ENCODE results near the gene MAP3K7.

MAP3K7 gene

GRCh38 chr6:90530882-90531281 is 56.0 kb downstream of the MAP3K7 start:
- DNase-seq (ENCODE audit: low read depth in 2 of 2) = no peak

GRCh38 chr6:90525421-90525820 is 61.5 kb downstream of the MAP3K7 start:
- no peak for DNase-seq (ENCODE audit: low read depth in 2 of 2)

DNA sequence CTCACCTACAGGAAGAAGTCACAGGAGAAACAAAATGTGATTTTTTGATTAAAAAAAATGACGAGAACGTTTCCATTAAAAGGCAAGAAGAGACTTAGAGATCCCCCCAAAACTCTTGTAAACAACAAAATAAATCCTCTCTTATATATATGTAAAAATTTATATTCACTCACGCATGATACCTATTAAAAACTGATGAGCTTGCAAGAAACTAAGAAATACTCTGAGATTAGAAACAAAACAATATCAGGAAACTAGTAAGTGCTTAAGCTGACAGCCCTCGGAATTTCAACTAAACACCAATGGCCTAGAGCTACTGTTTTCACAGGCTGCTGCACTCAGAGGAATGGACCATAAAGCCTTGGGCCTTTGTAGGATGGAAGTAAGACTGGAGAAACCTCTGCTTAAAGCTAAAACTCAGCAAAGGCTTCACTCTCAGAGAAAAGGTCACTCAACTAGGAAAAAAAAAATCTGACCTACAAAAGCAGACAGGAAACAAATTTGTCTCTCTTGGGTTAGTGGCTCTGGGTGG is 63.0 kb downstream of the MAP3K7 start:
- DNase-seq (ENCODE audit: low read depth in 2 of 2) = no peak

- no peak for DNase-seq (ENCODE audit: low read depth in 2 of 2)
Measured at GRCh38 chr6:90521955-90522354, 64.9 kb downstream of the MAP3K7 start.

DNA sequence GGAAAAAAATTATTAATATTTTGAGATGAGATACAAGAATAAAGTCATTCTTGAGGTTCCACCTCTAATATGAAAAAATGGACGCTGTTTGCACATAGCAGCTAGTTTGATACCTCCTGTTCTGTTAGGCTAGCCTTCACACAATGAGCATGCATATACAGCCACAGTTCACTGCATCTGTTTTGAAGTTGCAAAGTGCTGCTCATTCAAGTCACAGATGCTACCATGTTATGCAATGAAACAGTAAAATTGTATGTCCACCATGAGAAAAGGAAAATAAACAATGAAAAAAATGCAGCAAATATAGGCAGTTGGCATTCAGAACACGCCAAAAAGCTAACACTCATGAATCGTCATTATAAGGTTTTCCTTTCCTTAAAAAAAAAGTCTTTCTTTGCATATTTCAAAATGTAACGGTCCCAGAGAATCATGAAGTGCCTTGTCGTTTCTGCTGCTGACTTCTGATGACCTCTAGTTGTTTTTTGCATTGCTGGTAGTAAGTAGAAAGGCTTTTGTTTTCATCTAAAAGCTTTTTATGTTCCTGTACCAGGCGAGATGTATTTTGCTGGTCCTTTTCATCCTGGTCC is 70.7 kb downstream of the MAP3K7 start:
- no peak for DNase-seq (ENCODE audit: low read depth in 2 of 2)

DNA sequence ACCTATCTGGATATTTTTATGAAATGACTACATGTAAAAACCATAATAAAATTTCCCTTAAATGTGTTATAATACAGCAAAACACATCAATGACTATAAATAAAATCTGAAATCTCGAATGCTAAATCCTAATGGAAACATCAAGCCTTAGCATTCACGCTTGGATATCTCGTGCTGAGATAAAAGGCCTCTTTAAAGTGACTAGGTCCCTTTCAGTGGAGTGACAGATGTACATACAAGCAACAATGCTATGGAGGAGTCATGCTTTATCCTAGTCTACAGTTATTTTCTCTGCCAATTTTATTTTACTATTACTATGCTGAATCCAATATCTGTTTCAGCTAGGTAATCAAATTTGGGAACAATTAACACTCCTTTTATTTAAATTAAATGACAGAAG is 72.4 kb downstream of the MAP3K7 start:
- no peak for DNase-seq (ENCODE audit: low read depth in 2 of 2)

GRCh38 chr6:90508753-90509152 is 78.1 kb downstream of the MAP3K7 start:
- no peak for DNase-seq (ENCODE audit: low read depth in 2 of 2)

DNA sequence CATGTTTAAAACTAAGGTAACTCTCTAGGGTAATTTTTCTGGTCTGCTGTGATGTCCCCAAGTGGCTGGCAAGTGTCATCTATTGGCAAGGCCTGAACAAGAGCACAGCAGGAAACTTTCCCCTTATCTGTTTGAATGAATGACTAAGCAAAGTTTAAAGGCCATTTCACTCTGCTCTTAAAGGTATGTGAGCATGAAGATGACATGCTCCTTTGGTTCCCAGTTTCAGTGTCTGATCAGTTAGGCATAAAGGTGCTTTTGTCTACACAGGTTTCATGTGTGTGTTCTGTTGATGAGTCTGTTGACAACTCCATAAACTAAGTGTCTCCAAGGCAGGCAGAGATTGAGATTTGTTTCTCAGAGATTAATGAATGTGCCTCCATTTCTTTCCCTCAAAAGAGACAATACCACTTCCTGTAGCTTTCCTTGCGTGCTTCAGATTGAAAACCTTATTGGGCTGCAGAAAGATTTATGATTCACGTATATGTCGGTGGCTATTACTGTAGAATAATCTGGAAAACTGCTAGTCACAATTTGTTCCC is 83.9 kb downstream of the MAP3K7 start:
- DNase-seq (ENCODE audit: low read depth in 2 of 2) = no peak

- no peak for DNase-seq (ENCODE audit: low read depth in 2 of 2)
Measured at GRCh38 chr6:90502381-90502780, 84.5 kb downstream of the MAP3K7 start.

DNA sequence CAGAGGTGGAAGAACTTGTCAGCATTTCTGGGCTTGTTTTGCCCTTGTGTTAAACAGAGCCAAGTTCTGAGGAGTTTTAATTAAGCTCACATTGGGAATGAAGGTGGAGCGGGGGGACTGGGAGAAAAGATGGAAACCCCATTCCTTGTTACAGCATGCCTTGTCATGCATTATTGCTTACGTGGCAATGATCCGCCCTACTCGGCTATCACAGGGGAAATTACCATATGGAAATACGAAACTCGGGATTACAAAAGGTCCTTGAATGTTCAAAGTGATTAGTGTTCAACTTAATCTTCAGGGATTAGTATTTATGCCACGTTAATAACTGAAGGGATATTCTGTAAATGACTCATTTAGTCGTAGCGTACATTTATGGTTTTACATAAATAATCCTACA is 86.4 kb downstream of the MAP3K7 start:
- DNase-seq (ENCODE audit: low read depth in 2 of 2) = no peak

DNA sequence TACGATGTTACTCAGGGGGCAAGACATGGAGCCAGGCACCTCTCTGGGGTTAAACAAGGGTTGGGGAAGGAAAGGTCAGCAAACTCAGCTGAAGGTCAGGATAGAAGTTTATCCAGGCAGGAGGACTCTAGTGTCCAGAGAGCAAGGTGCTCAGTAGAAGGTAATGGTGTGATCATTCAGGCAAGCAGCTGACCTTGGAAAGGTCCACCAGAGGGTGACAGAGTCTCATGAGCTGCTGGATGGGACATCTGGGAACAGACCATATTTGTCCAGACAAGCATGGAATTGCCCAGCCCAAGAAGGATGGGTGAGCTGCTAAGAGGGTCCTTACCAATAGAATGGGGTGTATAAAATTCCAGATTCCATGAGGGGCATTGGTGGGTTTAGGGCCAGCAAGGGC is 89.5 kb downstream of the MAP3K7 start:
- no peak for DNase-seq (ENCODE audit: low read depth in 2 of 2)

- no peak for DNase-seq (ENCODE audit: low read depth in 2 of 2)
Measured at GRCh38 chr6:90496258-90497016, 90.4 kb downstream of the MAP3K7 start.

- DNase-seq (ENCODE audit: low read depth in 2 of 2) = no peak
Measured at GRCh38 chr6:90495216-90495817, 91.6 kb downstream of the MAP3K7 start.

- DNase-seq (ENCODE audit: low read depth in 2 of 2) = no peak
Measured at GRCh38 chr6:90494067-90494780, 92.6 kb downstream of the MAP3K7 start.

DNA sequence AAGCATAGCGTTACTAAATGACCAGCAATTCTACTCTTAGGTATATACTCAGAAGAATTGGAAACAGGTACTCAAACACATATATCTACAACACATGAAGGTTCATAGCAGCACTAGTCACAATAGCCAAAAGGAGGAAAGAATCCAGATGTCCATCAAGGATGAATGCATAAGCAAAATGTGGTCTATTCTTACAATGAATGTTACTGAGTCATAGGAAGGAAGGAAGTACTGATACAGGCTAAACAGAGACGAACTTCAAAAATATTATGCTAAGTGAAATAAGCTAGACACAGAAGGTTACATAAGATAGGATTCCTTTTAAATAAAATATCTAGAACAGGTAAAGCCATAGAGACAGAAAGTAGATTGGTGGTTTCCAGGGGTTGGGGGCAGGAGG is 93.5 kb downstream of the MAP3K7 start:
- DNase-seq (ENCODE audit: low read depth in 2 of 2) = no peak

DNA sequence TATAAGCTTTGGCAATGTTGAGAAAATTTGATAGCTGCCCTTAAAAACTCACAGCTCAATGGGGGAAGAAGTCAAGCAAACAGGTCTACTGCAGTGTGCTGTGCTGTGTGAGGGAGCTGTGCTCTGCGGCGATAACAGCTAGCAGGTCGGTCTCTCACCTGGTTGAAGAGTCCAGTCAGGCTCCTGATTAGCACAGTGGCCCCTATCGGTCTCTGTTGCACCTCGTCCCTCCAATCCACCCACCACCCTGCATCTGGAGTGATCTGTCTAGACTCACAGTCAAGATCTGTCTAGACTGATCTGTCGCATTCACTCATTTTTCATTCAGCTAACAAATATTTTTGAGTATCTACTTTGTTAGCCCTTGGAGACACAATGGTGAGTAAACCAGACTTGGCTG is 94.1 kb downstream of the MAP3K7 start:
- no peak for DNase-seq (ENCODE audit: low read depth in 2 of 2)

- no peak for DNase-seq (ENCODE audit: low read depth in 2 of 2)
Measured at GRCh38 chr6:90492369-90492768, 94.5 kb downstream of the MAP3K7 start.

GRCh38 chr6:90490030-90490716 is 96.7 kb downstream of the MAP3K7 start:
- no peak for DNase-seq (ENCODE audit: low read depth in 2 of 2)

- no peak for DNase-seq (ENCODE audit: low read depth in 2 of 2)
Measured at GRCh38 chr6:90488816-90489215, 98.1 kb downstream of the MAP3K7 start.

GRCh38 chr6:90485635-90486277 is 101.1 kb downstream of the MAP3K7 start:
- no peak for DNase-seq (ENCODE audit: low read depth in 2 of 2)

DNA sequence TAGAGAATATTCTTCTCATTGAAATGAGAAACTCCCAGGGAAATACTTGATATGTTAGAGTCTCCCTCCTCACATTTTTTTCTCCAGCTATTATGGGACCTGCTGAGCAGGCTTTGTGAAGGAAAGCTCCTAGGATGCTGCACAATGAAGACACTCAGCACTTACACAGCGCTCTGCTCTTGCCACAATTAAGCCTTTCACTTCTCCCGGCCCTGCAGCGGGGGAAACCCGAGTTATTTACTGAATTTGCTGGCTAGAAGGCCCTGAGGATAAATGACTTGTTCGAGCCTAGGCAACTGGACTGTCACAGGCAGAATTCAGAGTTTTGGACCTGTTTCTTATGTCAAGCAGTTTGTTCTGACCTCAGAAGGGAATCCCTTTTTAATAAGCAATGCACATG is 102.0 kb downstream of the MAP3K7 start:
- no peak for DNase-seq (ENCODE audit: low read depth in 2 of 2)
